RWPE1 (cell line): ENCODE results near the gene MBP.
"Not testable (repeated sequence)": the region's sequence is repeated elsewhere in the genome, so short reads cannot be mapped to it uniquely, and the experiment has no call there.

Experiments used
- CTCF ChIA-PET: fragments of 350-600 bp; sonication (Branson Sonifier 250); formaldehyde crosslinking; extraction: SDS; loops from one replicate; lab custom pipeline; 2021; lab: Yijun Ruan, JAX
- POLR2A ChIA-PET: fragments of 400-600 bp; formaldehyde crosslinking; extraction: SDS; loops from one replicate; lab custom pipeline; 2020; ENCODE audit warnings: antibody characterized with exemption; ENCODE audit not compliant: low non-redundant PET; lab: Yijun Ruan, JAX
- DNase-seq: peaks from one replicate; pipeline ENCODE4 v3.0.0; 2012; ENCODE audit warnings: low spot score
- H3K27ac ChIP-seq: fragments of 450-650 bp; 2 replicates; pipeline ENCODE4 v1.5.1; 2017
- CTCF ChIP-seq: fragments of 450-650 bp; conservative IDR thresholded peaks from 2 replicates; pipeline ENCODE4 v1.5.1; 2017; ENCODE audit warnings: low read depth, mild to moderate bottlenecking

MBP gene

DNA sequence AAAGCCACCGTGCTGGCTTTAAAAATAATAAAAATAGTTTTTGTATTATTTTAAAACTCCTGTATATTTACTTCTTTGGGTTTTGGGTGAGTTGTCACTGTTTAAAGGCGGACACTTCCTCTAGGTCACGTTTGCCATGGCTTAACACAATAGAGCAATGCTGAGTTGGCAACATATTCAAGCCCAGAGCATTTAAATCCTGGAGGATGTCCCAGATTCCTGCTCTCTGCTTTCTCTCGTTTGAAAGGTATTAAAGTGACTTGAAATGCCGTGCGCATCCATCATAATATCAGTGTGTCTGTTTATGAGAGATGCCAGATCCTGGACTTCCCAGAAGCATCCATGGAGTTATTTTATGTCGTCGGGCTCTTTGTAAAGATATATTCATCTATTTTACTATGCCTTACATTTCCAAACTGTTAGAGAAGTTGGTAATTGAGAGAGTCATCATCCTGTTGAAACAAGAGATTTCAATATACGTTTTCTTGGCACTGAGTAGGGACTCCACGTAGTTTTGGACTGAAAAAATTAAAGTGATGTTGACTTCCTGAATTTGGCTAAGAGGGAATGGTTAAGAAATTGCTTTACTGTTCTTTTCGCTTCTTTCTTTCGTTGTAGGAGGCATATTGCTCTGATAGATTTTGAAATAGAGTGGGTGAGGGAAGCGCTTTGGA lies 159.6 kb downstream of the MBP start:
- ChIA-PET POLR2A (no interaction called here), CTCF (no interaction called here)
- H3K27ac ChIP-seq: no peak overlapping the region
- DNase-seq: no peak
- TF ChIP-seq CTCF: no peak

DNA sequence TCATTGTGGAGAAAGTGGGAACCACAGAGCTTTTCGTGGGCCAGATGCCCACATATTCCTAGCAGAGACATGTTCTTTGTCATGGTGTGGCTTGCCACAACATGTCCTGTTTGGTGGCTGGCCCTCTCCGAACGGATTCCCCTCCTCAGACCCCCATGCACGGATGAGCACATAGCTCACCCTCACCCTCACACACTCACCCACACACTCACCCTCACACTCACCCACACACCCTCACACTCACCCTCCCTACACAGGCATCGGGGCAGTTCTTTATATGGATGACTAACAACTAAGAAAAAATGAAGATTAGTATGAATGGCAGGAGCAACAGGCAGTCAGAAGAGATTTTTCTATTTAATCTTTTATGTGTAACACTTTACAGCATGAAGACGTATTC lies 160.3 kb downstream of the MBP start:
- ChIA-PET CTCF (interaction anchor here (0.7 kb wide), 1 partner anchor 11 kb away, joined by 3 read pairs; no protein-coding TSS in a partner anchor), POLR2A (no interaction called here)
- H3K27ac ChIP-seq: no peak overlapping the region

DNA sequence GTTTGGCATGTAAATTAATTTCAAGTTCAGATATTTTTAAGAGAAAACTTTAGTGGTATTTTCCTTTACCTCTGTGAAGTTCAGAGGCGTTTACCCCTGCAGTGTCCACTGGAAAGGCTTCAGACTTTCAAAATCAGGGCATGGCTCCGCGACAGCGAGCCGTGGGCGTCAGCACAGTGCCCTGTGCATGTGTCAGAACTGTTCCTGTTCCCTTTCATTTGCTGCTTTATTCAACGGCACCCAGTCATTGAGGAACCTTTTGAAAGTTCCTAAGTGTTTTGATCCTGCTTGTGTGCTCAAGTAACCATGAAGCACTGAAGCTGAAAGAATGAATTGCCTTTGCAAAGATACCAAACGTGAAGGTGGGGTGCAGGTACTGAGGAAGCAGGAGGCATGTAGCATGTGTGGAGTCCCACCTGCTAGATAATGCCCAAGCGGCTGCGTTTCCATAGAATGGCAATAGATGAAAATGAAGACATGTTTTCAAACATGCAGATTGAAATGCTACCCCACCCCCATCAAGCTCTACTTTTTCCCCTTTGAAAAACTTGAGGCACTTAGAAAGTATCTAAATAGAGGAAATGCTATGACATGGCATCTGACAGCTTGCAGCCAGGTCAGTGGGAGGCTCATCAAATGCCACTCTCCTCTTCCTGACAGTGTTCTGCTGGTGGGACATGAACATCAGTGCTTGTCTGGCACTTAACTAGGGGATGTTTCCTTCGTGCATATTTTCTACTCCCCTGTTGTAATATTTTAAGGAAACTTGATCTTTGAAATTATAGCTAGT lies 161.6 kb downstream of the MBP start:
- ChIA-PET CTCF (no interaction called here), POLR2A (no interaction called here)
- no peak for DNase-seq
- H3K27ac ChIP-seq: no peak overlapping the region
- no peak for TF ChIP-seq CTCF

More for the DNA sequence above, 160.3 kb downstream of the MBP start:
- TF ChIP-seq CTCF: no peak
- no peak for DNase-seq

DNA sequence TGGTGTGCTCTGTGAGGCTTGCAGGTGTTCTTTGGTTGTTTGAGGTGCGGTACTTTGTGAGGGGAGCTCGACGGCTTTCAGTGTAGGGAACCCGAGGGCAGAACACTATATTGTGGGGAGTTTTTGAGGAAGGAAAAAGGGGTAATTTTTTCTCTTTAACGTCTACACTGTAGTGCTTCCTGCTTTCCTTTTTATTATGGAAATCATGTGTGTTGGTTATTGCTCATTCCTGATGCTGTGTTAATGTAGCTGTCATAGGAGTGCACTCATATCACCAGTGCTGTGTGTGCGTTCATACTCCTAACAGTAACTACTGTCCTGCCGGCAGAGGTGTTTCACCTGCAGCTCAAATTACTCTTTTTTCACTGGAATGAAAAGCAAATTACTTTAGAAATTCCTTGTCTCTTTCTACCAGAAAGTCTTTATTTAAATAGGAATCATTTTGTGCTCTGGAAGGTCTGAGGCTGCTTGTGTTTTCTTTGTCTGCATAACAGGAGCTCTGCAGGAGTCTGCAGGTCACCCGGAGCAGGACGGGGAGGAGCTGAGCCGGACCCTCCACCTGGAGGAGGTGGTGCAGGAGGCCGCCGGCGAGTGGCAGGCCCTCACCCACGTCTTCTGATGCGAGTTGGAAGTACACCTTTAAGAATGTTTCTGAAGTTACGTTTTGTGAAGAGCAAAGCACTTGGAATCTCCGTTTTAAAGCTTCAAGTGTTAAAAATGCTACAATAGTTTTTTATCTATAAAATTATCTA lies 164.7 kb downstream of the MBP start:
- POLR2A ChIA-PET: no interaction called here
- no peak for DNase-seq
- CTCF ChIA-PET: no interaction called here
- TF ChIP-seq CTCF: no peak
- no peak overlapping the region for H3K27ac ChIP-seq

GRCh38 chr18:76967299-76967698 lies 165.3 kb downstream of the MBP start:
- DNase-seq, H3K27ac ChIP-seq, CTCF ChIA-PET, POLR2A ChIA-PET: not testable (repeated sequence)

DNA sequence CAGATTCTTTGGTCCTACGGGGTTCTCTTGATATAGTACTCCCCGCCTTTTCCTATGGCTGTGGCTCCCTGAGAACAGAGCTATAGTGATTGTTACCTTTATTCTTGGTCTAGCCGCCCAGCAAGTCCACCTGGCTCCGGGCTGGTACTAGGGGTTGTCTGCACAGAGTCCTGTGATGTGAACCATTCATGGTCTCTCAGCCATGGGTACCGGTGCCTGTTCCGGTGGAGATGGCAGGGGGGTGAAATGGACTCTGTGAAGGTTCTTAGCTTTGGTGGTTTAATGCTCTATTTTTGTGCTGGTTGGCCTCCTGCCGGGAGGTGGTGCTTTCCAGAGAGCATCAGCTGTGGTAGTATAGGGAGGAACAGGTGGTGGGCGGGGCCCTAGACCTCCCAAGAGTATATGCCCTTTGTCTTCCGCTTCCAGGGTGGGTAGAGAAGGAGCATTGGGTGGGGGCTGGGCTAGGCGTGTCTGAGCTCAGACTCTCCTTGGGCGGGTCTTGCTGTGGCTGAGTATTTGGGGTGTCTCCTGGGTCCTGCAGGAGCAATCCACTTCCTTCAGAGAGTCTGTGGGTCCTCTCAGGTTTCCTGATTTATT lies 166.9 kb downstream of the MBP start:
- DNase-seq, CTCF ChIA-PET: not testable (repeated sequence)

GRCh38 chr18:76963936-76964335 lies 168.6 kb downstream of the MBP start:
- H3K27ac ChIP-seq: no peak overlapping the region

More for the DNA sequence above, 166.9 kb downstream of the MBP start:
- H3K27ac ChIP-seq, POLR2A ChIA-PET: not testable (repeated sequence)

More at GRCh38 chr18:76963936-76964335, 168.6 kb downstream of the MBP start:
- no peak for TF ChIP-seq CTCF
- no peak for DNase-seq
- ChIA-PET CTCF (no interaction called here), POLR2A (no interaction called here)
